ENCODE results near the gene MITF. TPM values are rescaled to one million over a fixed set of nuclear protein-coding genes. Genes with fewer than 3 reads are reported as not detected.

Gene MITF
- total RNA-seq, 2 experiments from 2014 or later, result 0.10 TPM; not detected in 1

- no peak for DNase-seq
- Mint-ChIP-seq H3K4me3 (no peak overlapping the region), H3K27ac (no peak overlapping the region), H3K9me3 (peaks cover 4% of the 10 kb centered on the region), H3K36me3 (ENCODE audit: low read depth) (no peaks in the 10 kb centered on the region), H3K4me1 (peaks cover 6% of the 10 kb centered on the region), H3K27me3 (no peaks in the 10 kb centered on the region)
- ChIA-PET POLR2A (no interaction called here), CTCF (no interaction called here)
These were observed 13.0 kb downstream of the MITF start for GRCh38 chr3:69752241-69752640.

GRCh38 chr3:69753179-69753775, 14.0 kb downstream of the MITF start:
- no peaks in the 10 kb centered on the region for H3K4me1 Mint-ChIP-seq
- no peaks in the 10 kb centered on the region for H3K36me3 Mint-ChIP-seq (ENCODE audit: low read depth)
- no peak overlapping the region for H3K4me3 Mint-ChIP-seq
- CTCF ChIA-PET, result no interaction called here
- H3K9me3 Mint-ChIP-seq, result peaks cover 4% of the 10 kb centered on the region
- no peak for DNase-seq
- H3K27ac Mint-ChIP-seq, result no peak overlapping the region
- POLR2A ChIA-PET, result no interaction called here
- H3K27me3 Mint-ChIP-seq, result no peaks in the 10 kb centered on the region

- Mint-ChIP-seq H3K27ac (no peak overlapping the region), H3K4me3 (no peak overlapping the region), H3K4me1 (no peaks in the 10 kb centered on the region), H3K27me3 (no peaks in the 10 kb centered on the region), H3K36me3 (ENCODE audit: low read depth) (no peaks in the 10 kb centered on the region), H3K9me3 (peaks cover 4% of the 10 kb centered on the region)
- POLR2A ChIA-PET, result no interaction called here
- CTCF ChIA-PET, result no interaction called here
- no peak for DNase-seq
These were observed 16.5 kb downstream of the MITF start for GRCh38 chr3:69755795-69756194.

- H3K9me3 Mint-ChIP-seq, result no peaks in the 10 kb centered on the region
- POLR2A ChIA-PET, result no interaction called here
- CTCF ChIA-PET, result interaction anchor here (0.9 kb wide), 1 partner anchor 166 kb away, joined by 3 read pairs; no protein-coding TSS in a partner anchor
- no peak overlapping the region for H3K4me3 Mint-ChIP-seq
- H3K36me3 Mint-ChIP-seq (ENCODE audit: low read depth), result no peaks in the 10 kb centered on the region
- H3K4me1 Mint-ChIP-seq, result no peaks in the 10 kb centered on the region
- no peak overlapping the region for H3K27ac Mint-ChIP-seq
- peaks cover 3% of the 10 kb centered on the region for H3K27me3 Mint-ChIP-seq
- no peak for DNase-seq
These were observed 22.9 kb downstream of the MITF start for GRCh38 chr3:69761896-69762767.

- CTCF ChIA-PET, result no interaction called here
- Mint-ChIP-seq H3K4me1 (no peaks in the 10 kb centered on the region), H3K9me3 (no peaks in the 10 kb centered on the region), H3K27me3 (peaks cover 3% of the 10 kb centered on the region), H3K36me3 (ENCODE audit: low read depth) (no peaks in the 10 kb centered on the region), H3K4me3 (no peak overlapping the region), H3K27ac (no peak overlapping the region)
- DNase-seq, result no peak
- POLR2A ChIA-PET, result no interaction called here
These were observed 23.5 kb downstream of the MITF start for GRCh38 chr3:69762768-69763229.

GRCh38 chr3:69763458-69763857, 24.2 kb downstream of the MITF start:
- Mint-ChIP-seq H3K4me3 (no peak overlapping the region), H3K9me3 (no peaks in the 10 kb centered on the region), H3K27me3 (peaks cover 3% of the 10 kb centered on the region), H3K4me1 (no peaks in the 10 kb centered on the region), H3K36me3 (ENCODE audit: low read depth) (no peaks in the 10 kb centered on the region), H3K27ac (no peak overlapping the region)
- no peak for DNase-seq
- ChIA-PET CTCF (no interaction called here), POLR2A (no interaction called here)

GRCh38 chr3:69764121-69764741, 25.0 kb downstream of the MITF start:
- Mint-ChIP-seq H3K9me3 (no peaks in the 10 kb centered on the region), H3K4me3 (no peak overlapping the region), H3K36me3 (ENCODE audit: low read depth) (no peaks in the 10 kb centered on the region), H3K27me3 (peaks cover 3% of the 10 kb centered on the region), H3K27ac (no peak overlapping the region), H3K4me1 (no peaks in the 10 kb centered on the region)
- POLR2A ChIA-PET, result no interaction called here
- CTCF ChIA-PET, result no interaction called here
- DNase-seq, result no peak

- DNase-seq, result no peak
- POLR2A ChIA-PET, result no interaction called here
- Mint-ChIP-seq H3K4me1 (no peaks in the 10 kb centered on the region), H3K9me3 (no peaks in the 10 kb centered on the region), H3K27ac (no peak overlapping the region), H3K27me3 (peaks cover 3% of the 10 kb centered on the region), H3K36me3 (ENCODE audit: low read depth) (no peaks in the 10 kb centered on the region), H3K4me3 (no peak overlapping the region)
- CTCF ChIA-PET, result no interaction called here
These were observed 25.6 kb downstream of the MITF start for GRCh38 chr3:69764861-69765260.

- Mint-ChIP-seq H3K27me3 (no peaks in the 10 kb centered on the region), H3K27ac (no peak overlapping the region), H3K4me1 (no peaks in the 10 kb centered on the region), H3K36me3 (ENCODE audit: low read depth) (no peaks in the 10 kb centered on the region), H3K4me3 (no peak overlapping the region), H3K9me3 (no peaks in the 10 kb centered on the region)
- POLR2A ChIA-PET, result no interaction called here
- DNase-seq, result no peak
- CTCF ChIA-PET, result no interaction called here
These were observed 27.4 kb downstream of the MITF start for GRCh38 chr3:69766638-69767037.

GRCh38 chr3:69767571-69767970, 28.3 kb downstream of the MITF start:
- CTCF ChIA-PET, result no interaction called here
- POLR2A ChIA-PET, result no interaction called here
- H3K4me3 Mint-ChIP-seq, result no peak overlapping the region
- H3K4me1 Mint-ChIP-seq, result no peaks in the 10 kb centered on the region
- H3K36me3 Mint-ChIP-seq (ENCODE audit: low read depth), result no peaks in the 10 kb centered on the region
- no peaks in the 10 kb centered on the region for H3K9me3 Mint-ChIP-seq
- H3K27ac Mint-ChIP-seq, result no peak overlapping the region
- no peaks in the 10 kb centered on the region for H3K27me3 Mint-ChIP-seq
- DNase-seq, result no peak

GRCh38 chr3:69768438-69768837, 29.2 kb downstream of the MITF start:
- no peaks in the 10 kb centered on the region for H3K9me3 Mint-ChIP-seq
- no peaks in the 10 kb centered on the region for H3K4me1 Mint-ChIP-seq
- H3K4me3 Mint-ChIP-seq, result no peak overlapping the region
- CTCF ChIA-PET, result no interaction called here
- H3K36me3 Mint-ChIP-seq (ENCODE audit: low read depth), result no peaks in the 10 kb centered on the region
- POLR2A ChIA-PET, result no interaction called here
- H3K27me3 Mint-ChIP-seq, result no peaks in the 10 kb centered on the region
- no peak for DNase-seq
- no peak overlapping the region for H3K27ac Mint-ChIP-seq

GRCh38 chr3:69770219-69770618, 31.0 kb downstream of the MITF start:
- CTCF ChIA-PET, result no interaction called here
- no peak for DNase-seq
- Mint-ChIP-seq H3K9me3 (no peaks in the 10 kb centered on the region), H3K4me1 (no peaks in the 10 kb centered on the region), H3K4me3 (no peak overlapping the region), H3K36me3 (ENCODE audit: low read depth) (no peaks in the 10 kb centered on the region), H3K27ac (no peak overlapping the region), H3K27me3 (no peaks in the 10 kb centered on the region)
- POLR2A ChIA-PET, result no interaction called here

- POLR2A ChIA-PET, result no interaction called here
- Mint-ChIP-seq H3K27me3 (no peaks in the 10 kb centered on the region), H3K4me1 (no peaks in the 10 kb centered on the region), H3K9me3 (no peaks in the 10 kb centered on the region), H3K4me3 (no peak overlapping the region), H3K36me3 (ENCODE audit: low read depth) (no peaks in the 10 kb centered on the region), H3K27ac (no peak overlapping the region)
- DNase-seq, result no peak
- CTCF ChIA-PET, result no interaction called here
These were observed 31.8 kb downstream of the MITF start for GRCh38 chr3:69770976-69771634.
